Adipose tissue (tissue), 3 donors: ENCODE measurements around the gene HAUS8. TPM values are rescaled to one million over a fixed set of nuclear protein-coding genes. Genes with fewer than 3 reads are reported as not detected.
"Not testable (repeated sequence)": the region's sequence is repeated elsewhere in the genome, so short reads cannot be mapped to it uniquely, and the experiment has no call there.

Experiments
- H3K27ac ChIP-seq: one replicate; pipeline ENCODE4 v1.5.1; 2013; ENCODE audit warnings: low read depth, low read length
- WGBS, 3 donors: extraction: QIAGEN DNeasy Blood & Tissue Kit; methylation state at CpG; one replicate each; pipeline ENCODE4 v1.1.7; 2013; 5-methylcytosine and 5-hydroxymethylcytosine counted together
- polyA plus RNA-seq, 3 donors: library from polyadenylated mRNA; stranded (reverse); fragments of 200-250 nt; gene quantifications; one replicate each; pipeline ENCODE4 v1.2.3, GENCODE V29; 2013
- donor health status: healthy with polysubstance abuse.
- donor health status: Bipolar disorder and iron deficiency.
- donor health status: healthy.

HAUS8 gene
- polyA plus RNA-seq, 3 donors, result 2.7 to 9.0 (median 5.1) TPM

DNA sequence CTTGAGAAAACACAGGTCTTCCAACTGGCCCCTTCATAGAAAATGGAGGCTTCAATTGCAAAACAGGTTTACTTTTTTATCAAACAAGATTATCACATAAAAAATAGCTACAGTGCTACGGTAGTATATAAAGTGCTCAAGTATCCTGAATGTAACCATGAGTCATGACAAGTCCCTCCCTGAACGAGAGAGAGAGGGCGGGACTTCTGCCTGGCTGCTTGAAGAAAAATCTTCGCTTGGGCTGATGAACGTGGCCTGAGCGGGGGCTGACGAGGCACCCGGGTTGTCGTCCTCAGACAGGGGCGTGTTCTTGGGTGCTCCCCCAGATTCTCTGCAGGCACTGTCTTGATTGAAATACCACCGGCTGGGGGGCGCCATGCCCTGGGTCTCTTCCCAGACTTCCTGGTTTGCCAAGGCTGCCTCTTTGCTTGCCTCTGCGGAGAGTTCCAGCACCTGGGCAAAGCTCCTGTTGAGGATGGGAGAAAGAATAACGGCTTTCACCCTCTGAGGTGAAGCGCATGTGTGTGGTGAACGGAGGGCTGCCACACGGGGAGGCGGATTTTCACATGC is 25.5 kb downstream of the HAUS8 start:
- H3K27ac ChIP-seq, result no peak overlapping the region
- WGBS, 3 donors, result 76 to 87% (median 80%) methylated on average over 18 of the region's 18 CpGs

DNA sequence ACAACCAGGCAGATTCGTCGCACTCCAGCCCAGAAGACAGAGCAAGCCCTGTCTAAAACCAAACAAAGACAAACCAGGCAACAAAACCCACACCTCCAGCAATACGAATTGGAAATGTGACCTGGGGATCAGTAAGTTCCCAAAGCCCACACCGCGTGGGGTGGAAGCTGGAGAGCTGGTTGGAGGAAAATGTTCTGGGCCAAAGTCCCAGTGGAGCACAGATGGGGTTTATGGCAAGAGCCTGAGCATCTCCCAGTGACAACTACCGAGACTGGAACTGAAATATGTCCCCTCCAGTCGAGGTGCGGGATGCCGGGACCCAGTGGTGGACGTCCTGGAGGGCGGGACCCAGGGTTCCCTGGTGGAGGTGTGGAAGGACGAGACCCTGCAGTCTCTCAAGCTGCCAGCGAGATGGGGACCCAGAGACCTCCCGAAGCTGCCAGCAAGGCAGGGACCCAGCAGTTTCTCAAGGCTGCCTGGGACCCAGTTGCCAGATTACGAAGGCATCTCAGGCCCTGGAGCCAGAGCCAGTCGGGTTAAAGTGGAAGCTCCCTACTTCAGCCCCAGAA is 26.3 kb downstream of the HAUS8 start:
- WGBS, 3 donors, result 79 to 81% (median 79%) methylated on average over 16 of the region's 16 CpGs

DNA sequence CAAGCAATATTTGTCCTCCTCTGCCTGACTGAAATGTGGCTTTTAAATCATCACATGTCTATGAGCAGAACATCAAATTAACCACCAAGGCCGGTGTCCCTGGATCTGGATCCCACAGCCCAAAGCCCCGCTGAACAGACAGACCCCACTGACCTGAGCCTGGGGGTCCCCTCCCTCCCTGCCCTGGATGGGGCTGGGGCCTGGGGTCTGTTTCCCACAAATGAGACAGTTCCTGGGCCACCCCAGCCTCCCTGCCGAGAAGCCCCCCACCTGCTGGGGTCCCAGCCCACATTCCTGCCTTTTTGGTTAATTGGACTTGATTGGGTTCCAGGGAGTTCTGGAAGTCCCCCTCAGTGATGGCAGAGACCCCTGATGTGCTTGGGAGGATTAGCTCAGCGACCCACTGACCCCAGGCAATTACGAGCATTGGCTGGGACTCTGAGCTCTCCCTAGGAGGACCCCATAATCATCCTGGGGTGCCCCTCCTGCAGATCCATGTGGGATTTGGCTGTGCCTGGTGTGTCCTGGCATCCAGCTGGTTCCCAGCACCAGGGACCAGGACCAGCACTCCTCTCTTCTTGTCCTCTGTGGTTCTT is 29.2 kb downstream of the HAUS8 start:
- 83 to 87% (median 87%) methylated on average over 5 of the region's 5 CpGs for WGBS, 3 donors
- H3K27ac ChIP-seq, result no peak overlapping the region

More for the DNA sequence above, 26.3 kb downstream of the HAUS8 start:
- no peak overlapping the region for H3K27ac ChIP-seq

DNA sequence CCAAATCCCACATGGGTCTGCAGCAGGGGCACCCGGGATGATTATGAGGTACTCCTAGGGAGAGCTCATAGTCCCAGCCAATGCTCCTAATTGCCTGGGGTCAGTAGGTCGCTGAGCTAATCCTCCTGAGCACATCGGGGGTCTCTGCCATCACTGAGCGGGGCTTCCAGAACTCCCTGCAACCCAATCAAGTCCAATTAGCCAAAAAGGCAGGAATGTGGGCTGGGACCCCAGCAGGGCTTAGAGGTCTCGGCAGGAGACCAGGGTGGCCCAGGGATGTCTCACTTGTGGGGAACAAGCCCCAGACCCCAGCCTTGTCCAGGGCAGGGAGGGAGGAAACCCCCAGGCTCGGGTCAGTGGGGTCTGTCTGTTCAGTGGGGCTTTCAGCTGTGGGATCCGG is 31.5 kb downstream of the HAUS8 start:
- no peak overlapping the region for H3K27ac ChIP-seq

DNA sequence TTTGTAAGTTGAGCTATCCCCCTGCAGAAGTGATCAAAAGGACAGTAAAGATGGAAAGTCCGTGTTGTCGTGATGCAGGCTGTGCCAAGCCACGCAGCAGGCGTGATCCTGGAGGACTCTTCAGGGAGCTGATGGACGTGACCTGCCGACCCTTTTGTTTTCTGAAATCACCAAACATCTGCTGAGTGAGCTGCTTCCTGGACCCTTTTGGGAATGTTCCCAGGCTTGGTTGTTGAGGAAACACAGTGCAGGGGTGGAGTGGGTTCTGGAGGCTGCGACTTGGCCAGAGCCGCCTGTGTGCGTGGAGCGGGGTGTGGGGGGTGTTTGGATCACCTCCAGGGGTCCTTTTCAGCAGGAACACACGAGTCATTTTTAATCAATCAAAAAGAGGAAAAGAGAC is 33.3 kb downstream of the HAUS8 start:
- H3K27ac ChIP-seq, result no peak overlapping the region
- 15 to 24% (median 22%) methylated on average over 11 of the region's 11 CpGs for WGBS, 3 donors

More for the DNA sequence above, 31.5 kb downstream of the HAUS8 start:
- 62 to 76% (median 66%) methylated on average over 7 of the region's 7 CpGs for WGBS, 3 donors

DNA sequence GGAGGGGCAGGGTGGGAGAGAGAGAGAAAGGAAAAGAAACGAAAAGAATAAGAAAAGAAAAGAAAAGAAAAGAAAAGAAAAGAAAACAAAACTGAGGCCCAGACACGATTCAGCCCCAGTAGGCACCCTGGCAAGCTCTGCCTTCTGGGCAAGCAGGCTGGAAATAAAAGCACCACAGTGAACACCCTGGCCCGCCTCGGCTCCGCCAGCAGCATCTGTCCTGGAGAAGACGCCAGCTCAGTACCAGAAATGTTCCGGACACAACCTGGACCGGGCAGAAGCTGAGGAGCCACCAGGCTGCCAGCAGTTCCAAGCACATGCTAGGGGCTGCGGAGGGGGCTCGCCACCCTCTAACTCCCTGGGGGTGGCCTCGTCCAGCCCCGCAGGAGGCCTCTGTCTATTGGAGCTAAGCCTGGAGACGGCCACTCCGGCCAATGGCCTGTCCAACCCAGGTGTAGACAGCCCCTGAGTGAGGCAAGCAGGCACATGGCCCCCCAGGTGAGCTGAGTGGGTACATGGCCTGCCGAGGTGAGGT is 37.2 kb downstream of the HAUS8 start:
- H3K27ac ChIP-seq, result no peak overlapping the region
- 75 to 83% (median 79%) methylated on average over 15 of the region's 15 CpGs for WGBS, 3 donors

DNA sequence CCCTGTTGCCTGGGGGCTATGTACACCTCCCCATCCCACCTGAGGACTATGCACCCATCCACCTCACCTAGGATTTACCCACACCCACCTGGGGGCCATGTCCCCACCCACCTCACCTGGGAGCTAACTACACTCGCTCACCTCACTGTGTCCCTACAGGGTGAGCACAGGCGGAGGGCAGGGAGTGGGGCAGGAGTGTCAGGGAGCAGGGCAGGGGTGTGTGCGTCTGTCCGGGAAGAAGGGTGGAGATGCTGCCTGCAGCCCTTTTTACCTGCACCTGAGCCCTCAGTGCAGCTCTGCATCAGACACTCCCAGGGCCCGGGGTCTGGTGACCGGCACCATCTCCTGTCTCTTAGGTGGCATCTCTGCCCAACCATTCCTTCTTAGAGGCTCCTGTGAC is 38.1 kb downstream of the HAUS8 start:
- no peak overlapping the region for H3K27ac ChIP-seq
- 78 to 95% (median 93%) methylated on average over 6 of the region's 6 CpGs for WGBS, 3 donors

DNA sequence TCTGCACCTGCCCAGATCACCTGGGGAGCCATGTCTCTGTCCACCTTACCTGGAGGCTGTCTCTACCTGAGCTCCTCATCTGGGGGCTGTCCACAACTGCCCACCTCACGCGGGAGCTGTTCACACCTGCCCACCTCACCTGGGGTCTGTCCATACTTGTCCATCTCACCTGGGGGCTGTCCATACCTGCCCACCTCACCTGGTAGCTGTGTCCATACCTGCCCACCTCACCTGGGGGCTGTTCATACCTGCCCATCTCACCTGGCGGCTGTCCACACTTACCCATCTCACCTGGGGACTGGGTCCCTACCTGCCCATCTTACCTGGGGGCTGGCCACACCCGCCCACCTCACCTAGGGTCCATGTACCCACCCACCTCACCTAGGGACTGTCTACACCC is 38.6 kb downstream of the HAUS8 start:
- no peak overlapping the region for H3K27ac ChIP-seq
- WGBS, 3 donors, result 62 to 90% (median 89%) methylated on average over 4 of the region's 4 CpGs

DNA sequence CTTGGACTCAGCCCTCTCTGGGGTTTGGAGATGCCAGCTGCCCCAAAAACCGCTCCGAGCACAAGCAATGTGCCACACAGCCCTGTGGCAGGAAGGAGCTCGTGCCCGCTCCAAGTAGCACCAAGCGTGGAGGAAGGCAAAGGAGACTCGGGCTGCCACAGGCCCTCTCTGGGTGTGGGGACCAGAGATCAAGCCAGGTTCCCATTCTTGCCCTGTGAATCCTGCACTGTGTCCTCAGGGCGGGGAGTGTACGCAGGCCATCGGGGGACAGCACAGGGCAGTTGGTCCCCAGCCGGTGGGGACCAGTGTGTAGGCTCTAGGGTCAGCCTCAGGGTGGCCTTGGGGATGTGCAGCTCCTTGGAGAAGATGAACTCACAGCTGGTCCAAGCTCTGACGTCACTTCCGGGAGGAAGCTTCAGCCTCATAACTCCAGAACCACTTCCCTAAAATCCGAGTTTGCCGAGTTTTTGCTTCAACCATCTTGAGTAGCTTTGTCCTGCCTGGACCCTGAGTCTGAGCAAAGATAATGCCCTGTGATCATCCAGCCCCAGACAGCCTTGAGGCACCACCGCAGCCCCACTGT is 39.3 kb downstream of the HAUS8 start:
- no peak overlapping the region for H3K27ac ChIP-seq
- WGBS, 3 donors, result 74 to 79% (median 78%) methylated on average over 15 of the region's 15 CpGs

DNA sequence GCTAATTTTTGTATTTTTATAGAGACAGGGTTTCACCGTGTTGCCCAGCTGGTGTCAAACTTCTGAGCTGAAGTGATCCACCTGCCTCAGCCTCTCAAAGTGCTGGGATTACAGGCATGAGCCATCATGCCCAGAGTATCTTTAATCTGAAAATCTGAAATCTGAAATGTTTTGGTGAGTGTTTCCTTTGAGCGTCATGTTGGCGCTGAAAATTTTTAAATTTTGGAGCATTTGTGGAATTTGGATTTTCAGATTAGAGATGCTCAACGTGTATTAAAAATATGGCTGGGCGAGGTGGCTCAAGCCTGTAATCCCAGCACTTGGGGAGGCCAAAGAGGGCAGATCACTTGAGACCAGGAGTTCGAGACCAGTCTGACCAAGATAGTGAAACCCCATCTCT is 43.5 kb downstream of the HAUS8 start:
- 76 to 85% (median 85%) methylated on average over 6 of the region's 6 CpGs for WGBS, 3 donors

DNA sequence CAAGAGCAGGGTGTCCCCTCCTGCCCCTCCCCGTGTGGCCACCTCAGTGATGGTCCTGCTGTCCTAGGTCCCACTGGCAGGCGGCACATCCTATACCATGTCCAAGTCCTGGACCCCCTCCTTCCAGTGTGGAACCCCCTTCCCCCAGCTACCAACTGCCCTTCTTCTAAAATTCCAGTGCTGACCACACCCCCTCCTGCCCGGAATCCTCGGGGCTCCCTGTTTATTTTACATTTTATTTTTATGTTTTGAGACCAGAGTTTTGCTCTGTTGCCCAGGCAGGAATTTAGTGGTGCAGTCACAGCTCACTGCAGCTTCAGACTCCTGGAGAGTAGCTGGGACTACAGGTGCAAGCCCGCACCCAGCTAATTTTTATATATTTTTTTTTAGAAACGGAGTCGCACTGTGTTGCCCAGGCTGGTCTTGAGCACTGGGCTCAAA is 47.7 kb downstream of the HAUS8 start:
- no peak overlapping the region for H3K27ac ChIP-seq
- WGBS, 3 donors, result 51 to 56% (median 54%) methylated on average over 7 of the region's 7 CpGs

More for the DNA sequence above, 43.5 kb downstream of the HAUS8 start:
- H3K27ac ChIP-seq, result no peak overlapping the region

DNA sequence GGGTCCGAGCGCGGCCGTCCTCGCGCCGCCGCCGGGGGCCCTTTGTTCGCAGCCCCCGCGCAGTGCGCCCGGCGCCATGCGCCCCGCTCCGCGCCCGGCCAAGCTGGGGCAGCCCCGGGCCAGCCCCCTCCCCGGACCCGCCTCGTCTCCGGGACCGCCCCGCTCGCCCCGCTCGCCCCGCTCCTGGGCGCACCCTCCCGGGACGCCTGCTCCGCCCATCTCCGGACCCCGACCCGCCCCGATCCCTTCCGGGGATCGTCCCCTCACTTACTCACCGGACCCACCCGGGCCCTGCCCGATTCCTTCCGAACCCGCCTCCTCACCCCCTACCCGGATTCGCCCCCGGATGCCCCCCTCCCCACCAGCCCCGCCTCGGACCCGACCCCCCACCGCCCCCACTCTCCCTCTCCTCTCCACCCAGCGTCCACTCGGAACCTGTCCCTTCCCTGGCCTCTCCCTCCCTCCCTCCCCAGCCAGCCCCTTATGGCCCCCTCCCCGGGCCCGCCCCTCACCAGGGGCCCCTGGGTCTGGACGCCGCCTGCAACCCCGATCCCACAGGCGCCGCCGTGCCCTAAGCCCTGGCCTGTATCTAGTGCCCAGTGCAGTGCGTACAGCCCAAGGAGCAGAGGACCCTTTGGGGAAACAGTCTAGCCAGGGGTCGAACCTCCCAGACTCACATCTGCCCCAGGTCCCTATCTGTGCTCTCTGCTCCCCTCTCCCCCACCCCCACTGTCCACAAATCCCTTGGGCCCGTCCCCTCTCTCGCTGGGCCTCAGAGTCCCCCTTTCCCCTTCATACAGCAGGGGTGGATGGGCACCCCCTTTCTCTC is 48.3 kb downstream of the HAUS8 start, which contains the start of gene CPAMD8:
Gene CPAMD8 (minus strand): TSS at position 105 of the 829 bp plus-strand sequence. CDS start 168 bp downstream, outside the sequence.
- H3K27ac ChIP-seq, result no peak within 1 kb of the TSS
- WGBS, 3 donors, result 12% methylated on average over 36 to 66 of the region's 67 CpGs

DNA sequence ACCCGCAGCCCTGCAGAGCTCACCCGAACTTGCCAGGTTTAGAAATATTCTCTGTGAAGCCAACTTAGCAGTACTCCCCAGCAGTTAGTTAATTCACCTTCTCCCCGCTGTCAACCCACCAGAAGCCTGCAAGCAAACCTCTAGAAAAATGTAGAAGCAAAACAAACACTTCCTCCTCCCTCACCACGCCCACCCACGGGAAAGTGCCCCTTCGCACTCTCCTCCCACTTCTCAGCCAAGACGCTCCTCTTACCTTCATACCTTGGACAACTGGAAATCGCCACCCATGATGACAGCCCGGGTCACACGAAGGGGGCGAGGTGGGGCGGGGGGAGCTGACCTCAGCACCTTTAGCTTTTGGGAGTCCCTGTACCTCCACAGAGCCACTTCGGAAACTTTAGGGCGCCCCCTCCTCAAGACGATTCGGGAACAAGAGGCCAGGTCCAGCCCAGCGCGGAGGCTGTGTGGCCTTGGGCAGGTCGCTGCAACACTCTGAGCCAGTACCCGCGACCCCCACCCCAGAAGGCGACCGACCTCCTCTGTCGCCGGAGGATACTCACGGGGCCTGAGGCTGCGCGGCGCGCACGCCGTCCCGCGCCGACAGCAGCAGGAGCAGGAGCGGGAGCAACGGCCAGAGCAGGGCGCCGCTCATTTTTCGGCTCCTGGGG is 49.1 kb downstream of the HAUS8 start:
- WGBS, 3 donors, result 1 to 3% (median 1%) methylated on average over 35 to 37 of the region's 40 CpGs
- H3K27ac ChIP-seq, result no peak overlapping the region

DNA sequence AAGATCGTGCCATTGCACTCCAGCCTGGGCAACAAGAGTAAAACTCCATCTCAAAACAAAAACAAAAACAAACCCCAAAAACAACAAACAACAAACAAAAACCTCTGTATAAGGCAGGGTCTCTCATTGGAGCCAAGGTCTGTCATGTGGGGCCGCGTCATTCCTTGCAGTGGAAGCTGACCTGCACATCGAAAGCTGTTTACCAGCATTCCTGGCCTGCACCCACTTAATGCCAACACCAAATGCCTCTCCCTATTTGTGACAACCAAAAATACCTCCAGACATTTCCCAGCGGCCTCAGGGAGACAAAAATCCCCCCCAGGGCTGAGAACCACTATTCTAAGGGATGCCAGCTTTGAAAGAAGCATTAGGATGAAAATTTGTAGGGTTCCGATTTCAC is 49.9 kb downstream of the HAUS8 start:
- 72 to 87% (median 85%) methylated on average over 6 of the region's 6 CpGs for WGBS, 3 donors

DNA sequence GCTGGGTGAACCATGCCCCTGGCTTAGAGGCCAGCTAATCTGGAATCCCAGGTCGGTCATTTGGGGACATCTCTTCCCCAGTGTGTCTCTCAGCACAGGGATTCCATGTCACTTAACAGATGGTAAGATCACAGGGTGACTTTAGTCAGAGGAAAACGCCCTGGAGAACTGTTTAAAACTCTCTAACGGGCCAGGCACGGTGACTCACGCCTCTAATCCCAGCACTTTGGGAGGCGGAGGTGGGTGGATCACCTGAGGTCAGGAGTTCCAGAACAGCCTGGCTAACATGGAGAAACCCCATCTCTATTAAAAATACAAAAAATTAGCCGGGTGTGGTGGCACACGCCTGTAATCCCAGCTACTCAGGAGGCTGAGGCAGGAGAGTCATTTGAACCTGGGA is 50.3 kb downstream of the HAUS8 start:
- H3K27ac ChIP-seq, result not testable (repeated sequence)
- WGBS, 3 donors, result 84 to 94% (median 84%) methylated on average over 8 of the region's 8 CpGs

More for the DNA sequence above, 49.9 kb downstream of the HAUS8 start:
- no peak overlapping the region for H3K27ac ChIP-seq

DNA sequence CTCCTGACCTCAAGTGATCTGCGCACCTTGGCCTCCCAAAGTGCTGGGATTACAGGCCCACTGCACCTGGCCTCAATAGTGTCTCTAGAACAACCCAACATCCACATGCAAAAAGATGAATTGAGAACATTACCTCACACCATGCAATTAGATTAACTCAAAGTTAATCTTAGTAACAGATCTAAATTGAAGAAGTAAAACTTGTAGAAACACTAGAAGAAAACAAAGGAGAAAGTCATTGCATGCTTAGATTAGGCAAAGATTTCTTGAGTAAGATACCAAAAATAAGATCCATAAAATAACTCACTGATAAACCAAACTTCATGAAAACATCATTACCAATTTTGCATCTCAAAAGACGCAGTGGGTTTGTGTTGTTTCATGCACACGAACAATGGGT is 51.4 kb downstream of the HAUS8 start:
- WGBS, 3 donors, result 81 to 93% (median 89%) methylated on average over 3 of the region's 3 CpGs
- no peak overlapping the region for H3K27ac ChIP-seq

DNA sequence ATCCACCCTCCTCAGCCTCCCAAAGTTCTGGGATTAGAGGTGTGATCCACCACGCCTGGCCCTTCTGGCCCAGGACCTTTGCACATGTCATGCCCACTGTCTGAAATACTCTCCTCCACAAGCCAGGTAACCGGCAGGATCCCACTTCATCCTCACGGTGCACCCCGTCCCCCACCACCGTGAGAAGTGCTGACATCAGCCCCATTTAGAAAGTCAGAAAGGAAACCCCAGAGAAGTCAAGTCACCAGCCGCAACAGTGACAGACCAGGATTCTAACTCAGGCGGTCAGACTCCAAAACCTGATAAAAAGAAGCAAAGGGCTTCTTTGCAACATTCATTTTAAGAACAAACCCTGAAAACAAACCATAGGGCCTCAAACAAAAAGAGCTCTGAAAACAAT is 52.5 kb downstream of the HAUS8 start:
- WGBS, 3 donors, result 78 to 90% (median 90%) methylated on average over 7 of the region's 7 CpGs
- no peak overlapping the region for H3K27ac ChIP-seq
